Tibial nerve (tissue), 4 donors: Measurements from ENCODE around the gene OR5L1.

Source experiments
- EP300 ChIP-seq, 2 donors: sonication (generic); formaldehyde crosslinking; IDR thresholded peaks; one replicate each; pipeline ENCODE4 v1.6.1; 2017; ENCODE audit warnings: antibody characterized with exemption in 2 of 2, mild to moderate bottlenecking in 1 of 2
- POLR2A ChIP-seq, 2 donors: fragments of 450-650 bp; IDR thresholded peaks; one replicate each; pipeline ENCODE4 v1.6.1; 2017; ENCODE audit warnings: antibody characterized with exemption in 2 of 2, mild to moderate bottlenecking in 2 of 2, moderate library complexity in 2 of 2
- TF ChIP-seq, protein P1 (sequence below), 5 experiments: fragments of 200-600 bp in 3 of 5; fragments of 450-650 bp in 2 of 5; sonication (generic) in 3 of 5; IDR thresholded peaks; one replicate each; pipeline ENCODE4 v1.5.1; 2016 to 2019; ENCODE audit warnings: antibody characterized with exemption in 5 of 5, mild to moderate bottlenecking in 3 of 5, moderate library complexity in 2 of 5

- TF ChIP-seq, protein P1, sequence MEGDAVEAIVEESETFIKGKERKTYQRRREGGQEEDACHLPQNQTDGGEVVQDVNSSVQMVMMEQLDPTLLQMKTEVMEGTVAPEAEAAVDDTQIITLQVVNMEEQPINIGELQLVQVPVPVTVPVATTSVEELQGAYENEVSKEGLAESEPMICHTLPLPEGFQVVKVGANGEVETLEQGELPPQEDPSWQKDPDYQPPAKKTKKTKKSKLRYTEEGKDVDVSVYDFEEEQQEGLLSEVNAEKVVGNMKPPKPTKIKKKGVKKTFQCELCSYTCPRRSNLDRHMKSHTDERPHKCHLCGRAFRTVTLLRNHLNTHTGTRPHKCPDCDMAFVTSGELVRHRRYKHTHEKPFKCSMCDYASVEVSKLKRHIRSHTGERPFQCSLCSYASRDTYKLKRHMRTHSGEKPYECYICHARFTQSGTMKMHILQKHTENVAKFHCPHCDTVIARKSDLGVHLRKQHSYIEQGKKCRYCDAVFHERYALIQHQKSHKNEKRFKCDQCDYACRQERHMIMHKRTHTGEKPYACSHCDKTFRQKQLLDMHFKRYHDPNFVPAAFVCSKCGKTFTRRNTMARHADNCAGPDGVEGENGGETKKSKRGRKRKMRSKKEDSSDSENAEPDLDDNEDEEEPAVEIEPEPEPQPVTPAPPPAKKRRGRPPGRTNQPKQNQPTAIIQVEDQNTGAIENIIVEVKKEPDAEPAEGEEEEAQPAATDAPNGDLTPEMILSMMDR (IDR thresholded peaks at IDR 0.05), result no peak
- TF ChIP-seq POLR2A (IDR thresholded peaks at IDR 0.05) (no peak), EP300 (IDR thresholded peaks at IDR 0.05) (no peak)
Observed at GRCh38 chr11:55854704-55855103, 43.5 kb downstream of the OR5L1 start.
